ENCODE data around the gene NPTX2. TPM values are rescaled to one million over a fixed set of nuclear protein-coding genes. Genes with fewer than 3 reads are reported as not detected.

NPTX2 gene
- polyA plus RNA-seq, 5 donors: 0.14 to 0.81 (median 0.43) TPM

DNA sequence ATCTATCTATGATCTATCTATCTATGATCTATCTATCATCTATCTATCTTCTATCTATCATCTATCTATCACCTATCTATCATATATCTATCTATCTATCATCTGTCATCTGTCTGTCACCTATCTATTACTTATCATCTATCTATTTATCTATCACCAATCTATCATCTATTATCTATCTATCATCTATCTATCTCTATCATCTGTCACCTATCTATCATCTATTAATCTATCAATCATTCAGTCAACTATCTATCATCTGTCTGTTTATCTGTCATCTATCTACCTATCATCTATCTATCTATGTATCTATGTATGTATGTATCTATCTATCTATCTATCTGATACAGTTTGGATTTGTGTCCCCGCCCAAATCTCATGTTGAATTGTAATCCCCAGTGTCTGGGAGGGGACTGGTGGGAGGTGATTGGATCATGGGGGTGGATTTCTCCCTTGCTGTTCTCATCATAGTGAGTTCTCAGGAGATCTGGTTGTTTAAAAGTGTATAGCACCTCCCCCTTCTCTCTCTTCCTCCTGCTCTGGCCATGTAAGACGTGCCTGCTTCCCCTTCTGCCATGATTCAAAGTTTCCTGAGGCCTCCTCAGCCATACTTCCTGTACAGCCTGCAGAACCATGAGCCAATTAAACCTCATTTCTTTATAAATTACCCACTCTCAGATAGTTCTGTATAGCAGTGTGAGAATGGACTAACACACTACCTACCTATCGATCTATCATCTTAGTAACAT is 37.6 kb downstream of the NPTX2 start:
- no peak for DNase-seq

DNA sequence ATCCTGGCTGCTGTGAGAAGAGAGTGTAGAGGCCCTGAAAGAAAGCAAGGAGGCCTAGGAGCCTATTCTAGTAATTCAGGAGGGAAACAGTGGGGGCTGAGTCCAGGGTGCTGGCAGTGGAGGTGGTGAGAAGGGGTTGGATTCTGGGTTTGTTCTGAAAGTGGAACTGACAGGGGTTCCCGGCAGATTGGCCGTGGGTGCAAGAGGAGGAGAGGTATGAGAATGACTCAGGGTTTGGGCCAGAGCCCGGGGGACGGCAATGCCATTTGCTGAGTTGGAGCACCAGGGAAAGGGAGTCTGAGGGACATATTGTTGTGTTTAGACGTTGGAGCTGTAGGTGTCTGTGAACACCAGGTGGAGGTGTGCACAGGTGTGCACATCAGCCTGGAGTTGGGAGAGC is 38.5 kb downstream of the NPTX2 start:
- DNase-seq: no peak

DNA sequence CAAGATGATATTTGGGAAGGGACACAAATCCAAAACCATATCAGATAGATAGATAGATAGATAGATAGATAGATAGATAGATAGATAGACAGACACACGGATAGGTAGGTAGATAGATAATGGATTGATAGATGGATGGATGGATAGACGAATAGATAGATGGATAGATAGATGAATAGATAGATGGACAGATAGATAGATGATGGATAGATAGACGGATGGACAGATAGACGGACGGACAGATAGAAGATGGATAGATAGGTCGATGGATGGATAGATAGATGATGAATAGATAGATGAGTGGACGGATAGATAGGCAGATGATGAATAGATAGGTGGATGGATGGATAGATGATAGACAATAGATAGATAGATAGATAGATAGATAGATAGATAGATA is 39.8 kb downstream of the NPTX2 start:
- no peak for DNase-seq

DNA sequence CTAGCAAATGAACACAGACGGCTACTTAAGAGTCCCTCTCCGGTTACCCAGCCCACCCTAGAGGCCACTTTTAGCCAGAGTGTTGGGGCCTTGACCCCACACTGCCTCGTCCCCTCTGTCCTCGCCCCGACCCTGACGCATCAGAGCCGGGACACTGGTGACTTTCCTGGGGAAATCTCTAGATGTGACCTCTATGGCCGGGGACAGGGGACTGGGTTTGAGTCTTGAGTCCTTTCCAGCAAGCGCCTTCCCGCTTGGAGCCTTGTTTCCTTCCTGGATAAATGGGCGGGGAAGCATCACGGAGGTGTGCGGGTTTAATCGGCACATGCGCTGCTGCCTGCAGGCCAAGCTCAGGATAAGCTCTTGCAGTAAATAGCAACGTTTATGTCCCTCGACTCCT is 40.7 kb downstream of the NPTX2 start:
- no peak for DNase-seq

DNA sequence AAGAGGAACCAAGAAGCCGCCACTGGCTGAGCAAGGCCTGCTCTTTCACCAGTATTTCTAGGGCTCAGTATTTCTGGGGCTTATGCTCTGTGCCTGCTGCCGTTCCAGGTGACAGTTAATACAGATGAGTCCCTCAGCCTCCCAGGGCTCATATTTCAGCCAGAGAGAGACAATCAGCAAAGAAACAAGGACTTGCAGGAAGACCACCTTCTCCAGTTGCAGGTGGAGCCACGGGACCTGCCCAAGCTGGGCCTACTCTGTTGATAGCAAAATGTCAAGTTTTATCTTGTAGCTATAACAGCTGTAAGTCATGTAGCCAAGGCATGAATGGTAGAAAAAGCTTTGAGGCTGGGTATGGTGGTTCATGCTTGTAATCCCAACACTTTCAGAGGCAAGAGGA is 42.7 kb downstream of the NPTX2 start:
- no peak for DNase-seq

DNA sequence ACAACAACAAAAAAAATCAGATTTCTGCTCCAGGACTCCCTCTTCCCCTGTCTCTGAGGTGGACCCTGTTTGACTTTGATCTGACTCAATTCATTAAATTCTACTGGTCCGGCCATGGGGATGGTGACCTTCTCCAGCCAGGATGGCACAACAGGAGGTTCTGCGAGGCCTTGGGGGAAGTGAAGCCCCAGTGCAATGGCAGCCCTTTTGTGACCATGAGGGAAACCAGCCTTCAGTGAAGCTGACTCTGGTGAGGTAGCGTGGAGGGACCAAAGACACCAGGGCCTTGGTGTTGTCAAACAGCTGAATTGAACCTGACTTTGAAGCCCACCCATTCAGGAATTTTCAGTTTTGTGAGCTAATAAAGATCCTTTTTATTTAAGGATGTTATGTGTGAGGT is 44.5 kb downstream of the NPTX2 start:
- no peak for DNase-seq

DNA sequence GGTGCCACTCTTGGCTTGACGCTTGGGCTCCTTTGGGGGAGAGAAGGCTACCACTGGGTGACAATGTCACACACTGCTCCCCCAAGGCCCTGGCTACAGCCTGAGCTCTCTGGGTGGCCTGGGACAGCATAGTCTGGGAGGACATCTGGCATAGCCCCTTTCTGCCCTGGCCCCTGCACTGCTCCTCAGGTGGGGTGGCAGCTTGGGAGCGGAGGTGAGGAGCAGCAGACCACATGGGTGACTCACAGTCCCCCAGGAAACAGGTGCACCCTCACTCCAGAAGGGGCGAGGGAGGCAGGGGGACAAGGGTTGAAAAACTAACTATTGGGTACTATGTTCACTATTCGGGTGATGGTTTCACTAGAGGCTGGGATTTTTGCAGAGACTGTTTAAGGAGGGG is 45.2 kb downstream of the NPTX2 start:
- DNase-seq: no peak

DNA sequence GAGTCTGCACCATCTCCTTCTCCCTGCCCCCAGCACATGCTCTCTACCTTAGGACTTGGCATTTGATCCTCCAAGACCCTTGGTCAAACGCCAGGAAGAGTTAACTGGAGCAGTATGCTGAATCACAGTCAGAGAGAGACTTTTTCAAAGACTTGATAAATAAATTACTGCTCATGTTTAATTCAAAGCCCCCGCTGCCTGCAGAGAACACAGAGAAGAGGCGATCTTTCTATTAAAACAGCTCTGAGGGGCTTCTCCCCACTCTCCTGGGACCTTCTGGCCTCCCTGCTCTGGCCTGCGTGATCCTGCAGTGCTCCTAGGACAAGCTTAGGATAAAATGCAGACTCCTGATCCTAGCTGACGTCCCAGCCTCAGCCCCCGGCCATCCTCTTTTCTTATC is 47.8 kb downstream of the NPTX2 start:
- DNase-seq: no peak

DNA sequence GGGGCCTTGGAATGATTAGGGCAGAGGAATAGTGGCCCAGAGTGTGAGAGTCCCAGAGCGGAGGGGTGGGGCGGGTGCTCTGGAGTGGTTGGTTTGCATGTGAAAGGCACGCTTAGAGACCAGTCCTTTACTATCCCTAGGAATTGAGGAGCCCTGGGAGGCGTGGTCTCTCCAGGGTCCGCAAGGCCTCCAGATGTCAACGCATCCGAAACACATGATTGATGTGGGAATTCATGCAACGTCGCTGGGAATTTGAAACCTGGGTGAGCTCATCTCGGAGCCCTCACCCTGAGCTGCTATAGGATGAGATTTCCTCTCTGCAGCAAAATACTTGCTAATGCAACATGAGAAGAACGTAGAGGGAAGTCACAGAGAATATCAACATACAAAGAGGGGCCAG is 51.2 kb downstream of the NPTX2 start:
- DNase-seq: no peak

DNA sequence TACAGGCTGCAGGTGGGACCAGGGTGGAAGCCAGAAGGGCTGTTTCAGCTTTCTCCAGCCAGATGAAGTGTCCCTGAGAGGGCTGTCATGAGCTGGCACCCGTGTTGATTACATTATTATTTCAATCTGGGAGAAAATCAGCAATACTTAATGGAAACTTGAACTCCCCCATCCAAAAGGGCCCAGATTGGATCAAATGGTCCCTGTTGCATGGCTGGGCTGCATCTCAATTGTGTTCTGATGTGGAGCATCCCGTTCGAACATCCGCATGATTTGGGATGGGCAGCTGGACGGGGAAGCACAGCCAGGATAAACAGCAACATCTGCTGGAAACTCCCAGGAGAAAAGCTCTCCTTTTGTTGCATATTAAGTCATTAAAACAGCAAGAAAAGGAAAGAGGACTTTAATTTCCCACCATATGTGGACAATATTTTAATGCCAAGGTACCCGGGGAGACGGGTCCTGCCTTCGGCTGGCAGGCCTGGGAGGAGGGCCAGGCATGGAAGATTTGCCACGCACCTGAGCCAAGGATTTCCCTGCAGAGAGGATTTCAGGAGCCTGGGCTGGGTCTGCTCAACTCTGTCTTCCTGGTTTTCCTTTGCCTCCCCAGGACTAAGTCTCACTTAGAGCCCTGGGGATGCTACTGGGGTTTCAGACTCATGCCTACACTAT is 52.4 kb downstream of the NPTX2 start:
- no peak for DNase-seq

DNA sequence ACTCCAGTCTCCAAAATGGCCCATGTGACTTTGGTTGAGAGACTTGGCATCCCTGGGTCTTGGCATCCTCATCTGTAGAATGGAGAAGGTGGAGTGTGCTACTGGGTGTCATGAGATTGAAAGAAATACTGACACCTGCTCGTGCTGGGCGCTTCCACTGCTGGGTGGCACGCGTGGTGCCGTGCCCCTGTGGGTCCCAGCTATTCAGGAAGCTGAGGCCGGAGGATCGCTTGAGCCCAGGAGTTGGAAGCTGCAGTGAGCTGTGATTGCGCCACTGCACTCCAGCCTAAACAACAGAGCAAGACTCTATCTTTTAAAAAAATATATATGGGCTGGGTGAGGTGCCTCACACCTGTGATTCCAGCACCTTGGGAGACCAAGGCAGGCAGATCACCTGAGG is 53.1 kb downstream of the NPTX2 start:
- DNase-seq: no peak

DNA sequence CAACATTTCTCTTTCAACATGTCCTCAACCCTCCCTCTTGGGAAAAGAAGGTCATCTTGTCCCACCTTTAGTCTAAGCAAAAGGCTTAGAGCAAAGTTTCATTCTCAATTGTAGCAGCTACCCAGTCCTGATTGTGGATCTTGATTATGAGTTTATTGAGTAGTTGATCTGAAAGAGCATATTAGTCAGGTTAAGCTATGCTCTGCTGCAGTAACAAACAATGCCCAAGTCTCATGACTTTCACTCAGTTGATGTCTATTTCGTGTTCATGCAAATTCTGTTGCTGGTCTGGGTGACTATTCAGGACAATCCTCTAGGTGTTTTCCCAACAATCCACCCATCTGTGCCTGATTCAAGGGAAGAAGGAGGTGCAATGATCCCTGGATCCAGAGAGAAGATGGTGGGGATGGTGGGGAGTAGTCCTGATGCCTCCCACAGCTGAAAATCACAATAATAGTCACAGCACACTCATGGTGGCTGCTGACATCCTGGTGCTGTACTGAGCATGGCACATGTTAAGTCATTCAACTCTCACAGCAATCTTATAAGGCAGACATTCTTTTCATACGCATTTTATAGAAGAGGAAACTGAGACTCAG is 54.7 kb downstream of the NPTX2 start:
- DNase-seq: no peak

DNA sequence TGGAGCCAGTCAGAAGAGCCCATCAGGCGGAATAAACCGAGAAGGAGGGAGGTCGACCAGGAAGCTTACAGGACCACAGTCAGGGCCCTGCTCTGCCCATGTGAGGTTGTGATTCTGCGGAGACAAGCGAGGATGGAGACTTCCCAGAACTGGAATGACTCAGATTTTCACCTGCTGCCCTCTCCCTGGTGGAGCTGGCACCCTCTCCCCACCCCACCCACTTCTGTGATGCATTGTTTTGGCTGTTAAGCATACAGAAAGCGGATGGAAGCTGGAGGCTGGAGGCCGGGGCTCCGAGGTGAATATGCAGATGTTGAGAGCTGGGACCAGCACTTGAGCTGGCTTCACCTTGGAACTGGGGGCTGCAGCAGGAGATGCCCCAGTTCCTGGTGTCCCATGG is 57.4 kb downstream of the NPTX2 start:
- DNase-seq: no peak

DNA sequence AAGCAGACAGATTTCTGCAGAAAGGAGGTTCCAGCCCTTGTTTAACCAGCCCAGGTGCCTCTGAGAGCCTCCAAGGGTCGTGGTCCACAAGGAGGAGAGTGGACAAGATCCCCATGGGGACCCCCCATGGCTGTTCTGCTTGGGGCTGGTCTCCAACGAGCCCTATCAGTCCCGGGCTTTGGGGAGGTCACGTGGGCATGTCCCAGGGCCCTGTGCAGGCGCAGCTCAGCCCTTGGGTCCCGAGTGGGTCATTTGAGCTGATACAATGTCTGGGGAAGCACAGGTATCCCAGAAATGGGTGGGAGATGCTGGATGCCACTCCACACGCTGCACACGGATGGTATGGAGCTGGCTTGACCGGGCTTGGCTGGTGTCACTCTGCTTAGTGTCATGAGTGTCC is 57.8 kb downstream of the NPTX2 start:
- no peak for DNase-seq

DNA sequence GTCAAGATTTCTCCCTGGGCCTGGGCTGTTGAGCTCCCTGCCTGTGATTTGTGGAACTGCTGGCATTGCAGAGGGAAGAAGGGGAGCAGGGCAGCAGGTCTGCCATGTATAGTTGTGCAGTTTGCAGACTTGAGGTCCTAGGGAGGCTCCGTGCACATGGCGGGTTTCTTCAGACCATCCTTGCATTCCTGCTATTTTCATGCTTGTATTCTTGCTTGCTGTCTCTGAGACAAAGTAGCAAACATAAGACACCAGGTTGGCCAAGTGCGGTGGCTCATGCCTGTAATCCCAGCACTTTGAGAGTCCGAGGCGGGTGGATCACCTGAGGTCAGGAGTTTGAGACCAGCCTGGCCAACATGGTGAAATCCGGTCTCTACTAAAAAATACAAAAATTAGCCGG is 61.1 kb downstream of the NPTX2 start:
- DNase-seq: no peak

Other genes with a start within 250 kb of the NPTX2 start
- gene BAIAP2L1, start 216.2 kb upstream of the NPTX2 start, polyA plus RNA-seq (ENCODE audit: insufficient read depth in 1 of 5, insufficient read length in 5 of 5, low replicate concordance in 1 of 5): 10 to 100 TPM; 18.7 to 23.7 (median 20.6) TPM

Data from right lung (tissue), 5 donors.